A204.1 (cell line): ENCODE measurements around the gene FMNL3.
"Not testable (repeated sequence)": the region's sequence is repeated elsewhere in the genome, so short reads cannot be mapped to it uniquely, and the experiment has no call there.

Experiments used
- FAIRE-seq: peaks from 2 replicates; lab custom pipeline; 2012; peaks lifted over from hg19 to GRCh38; lab: Jason Lieb, UNC

The FMNL3 gene

DNA sequence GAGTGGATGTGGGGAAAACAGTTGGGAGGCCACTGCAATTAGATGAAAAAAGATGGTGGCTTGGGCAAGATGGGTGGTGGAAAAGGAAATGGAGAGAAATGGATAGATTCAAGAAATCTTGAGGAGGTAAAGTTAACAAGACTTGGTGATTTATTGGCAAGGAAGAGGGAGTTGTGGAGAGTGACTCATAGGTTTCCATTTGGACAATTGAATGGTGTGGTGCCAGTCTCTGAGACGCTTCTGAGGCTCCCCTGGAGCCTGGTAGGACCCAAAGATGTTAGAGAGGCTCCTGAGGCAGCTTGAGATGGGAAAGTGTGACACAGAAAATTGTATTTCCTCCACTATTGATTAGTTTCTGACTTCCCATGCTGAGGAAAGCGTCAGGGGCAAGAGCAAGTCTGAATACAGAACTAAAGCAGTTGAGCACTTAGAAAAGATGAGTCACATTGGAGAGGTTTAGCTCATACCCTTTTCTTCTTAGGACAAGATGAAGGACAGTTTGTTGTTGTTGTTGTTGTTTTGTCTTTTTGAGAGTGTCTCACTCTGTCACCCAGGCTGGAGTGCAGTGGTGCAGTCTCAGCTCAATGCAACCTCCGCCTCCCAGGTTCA, 79.3 kb downstream of the FMNL3 start:
- no peak for FAIRE-seq

DNA sequence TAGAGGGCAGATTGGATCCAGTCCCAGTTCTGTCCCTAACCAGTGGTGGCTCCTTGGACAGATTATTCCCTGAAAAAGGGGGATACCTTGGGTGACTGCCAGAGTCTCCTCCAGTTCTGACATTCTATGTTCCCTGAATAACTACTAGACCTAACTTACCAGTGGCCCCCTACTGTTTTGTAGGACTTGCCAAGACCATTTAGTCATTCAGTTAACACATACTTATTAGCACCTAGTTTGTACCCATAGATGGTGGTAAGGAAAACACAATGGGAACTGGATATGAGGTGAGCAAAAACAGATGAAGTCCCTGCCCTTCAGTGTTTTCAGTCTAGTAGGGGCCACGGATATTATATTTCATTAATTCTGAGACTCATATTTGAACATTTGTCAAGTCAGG, 80.4 kb downstream of the FMNL3 start:
- no peak for FAIRE-seq

DNA sequence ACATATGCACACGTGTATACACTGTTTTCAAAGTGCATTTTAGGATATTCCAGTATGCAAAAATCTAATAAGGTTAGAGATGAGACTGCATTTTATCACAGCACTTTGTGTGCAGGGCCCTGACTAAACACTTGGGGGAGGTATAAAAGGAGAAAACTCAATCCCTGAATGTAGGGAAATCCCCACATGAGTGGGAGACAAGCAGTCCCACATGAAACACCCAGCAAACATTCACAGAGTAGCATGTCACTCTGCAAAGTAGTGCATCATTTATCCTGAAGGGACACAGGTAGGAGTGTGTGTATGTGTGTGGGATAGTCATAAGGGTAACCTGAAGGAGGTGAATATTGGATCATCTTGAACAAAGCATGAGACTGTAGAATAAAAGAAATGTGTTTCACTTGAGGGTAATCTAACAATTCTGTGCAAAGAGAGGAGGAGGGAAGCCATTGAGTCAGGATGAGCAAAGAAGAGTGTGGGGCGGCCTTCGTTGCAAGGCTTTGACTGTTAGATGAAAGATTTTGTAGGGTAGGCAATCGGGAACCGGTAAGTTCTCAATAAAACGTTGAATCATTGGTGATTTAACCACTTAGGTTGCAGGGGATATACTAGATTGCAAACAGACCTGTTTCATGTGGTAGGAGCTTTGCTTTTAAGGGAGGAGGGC, 80.9 kb downstream of the FMNL3 start:
- FAIRE-seq = no peak

DNA sequence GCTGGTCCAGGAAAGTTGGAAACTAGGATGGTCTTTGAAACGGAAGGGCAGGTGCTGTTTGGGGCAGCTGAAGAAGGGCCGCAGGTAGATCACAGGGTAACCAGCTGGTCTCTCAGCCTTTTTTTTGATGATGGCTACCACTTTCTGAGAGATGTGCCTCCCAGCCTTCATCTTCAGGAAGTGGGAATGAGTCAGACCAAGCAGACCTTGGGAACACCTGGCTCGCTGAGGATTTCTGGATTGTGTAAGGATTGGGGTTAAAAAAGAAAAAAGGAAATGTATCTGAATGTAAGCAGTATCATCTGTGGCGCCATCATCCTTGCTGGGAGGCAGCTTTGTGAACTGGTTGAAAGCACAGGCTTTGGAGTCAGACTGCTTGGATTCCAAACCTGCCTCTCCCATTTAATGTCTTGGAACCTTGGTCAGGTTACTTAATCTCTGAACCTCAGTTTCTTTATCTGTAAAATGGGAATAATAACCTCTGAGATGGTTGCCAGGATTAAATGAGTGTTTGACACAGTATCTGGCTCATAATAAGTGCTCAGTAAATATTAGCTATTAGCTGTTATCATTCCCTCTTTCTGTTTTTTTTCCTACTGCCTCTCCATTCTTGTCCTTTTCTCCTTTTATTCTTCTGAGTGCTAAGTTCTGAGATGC, 82.2 kb downstream of the FMNL3 start:
- no peak for FAIRE-seq

DNA sequence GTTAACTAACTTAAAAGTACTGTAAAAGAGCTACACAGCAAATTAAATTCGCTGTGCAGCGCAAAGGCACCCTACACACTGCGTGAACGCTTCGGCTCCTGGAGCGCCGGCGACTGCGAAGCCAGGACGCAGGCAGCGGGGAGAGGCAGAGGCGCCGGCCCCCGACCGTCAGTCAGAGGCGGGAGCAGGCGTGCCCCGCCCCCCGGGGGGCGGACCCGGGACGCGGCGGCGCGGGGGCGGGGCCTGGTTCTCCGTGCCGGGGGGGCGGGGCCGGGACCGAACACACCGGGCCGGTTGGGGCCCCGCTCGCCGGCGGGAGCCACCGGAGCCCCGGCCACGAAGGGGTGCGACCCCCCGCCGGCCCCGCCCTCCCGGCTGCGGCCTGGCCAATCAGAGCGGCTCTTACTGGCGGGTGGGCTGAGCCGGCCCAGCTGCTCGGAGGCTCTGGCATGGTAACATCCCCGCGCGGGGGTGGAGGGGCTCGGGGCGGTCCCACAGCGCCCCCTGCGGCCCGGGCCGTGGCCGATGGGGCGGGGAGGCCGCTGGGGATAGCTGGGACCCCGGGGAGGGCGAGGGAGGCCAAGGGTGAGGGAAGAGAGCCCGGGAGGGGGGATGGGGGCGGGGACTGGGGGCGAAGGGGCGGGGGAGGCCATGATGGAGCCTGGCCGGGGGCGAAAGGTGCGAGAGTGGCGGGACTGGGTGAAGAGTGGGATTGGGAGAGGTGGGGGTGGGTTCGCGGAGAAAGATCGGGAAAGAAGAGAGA, 83.9 kb downstream of the FMNL3 start, which contains the start of gene PRPF40B:
Gene PRPF40B, plus strand, starts transcription at position 420 of the 763 bp plus-strand sequence. Its CDS starts 30 bp downstream, at position 450.
- FAIRE-seq = no peak

DNA sequence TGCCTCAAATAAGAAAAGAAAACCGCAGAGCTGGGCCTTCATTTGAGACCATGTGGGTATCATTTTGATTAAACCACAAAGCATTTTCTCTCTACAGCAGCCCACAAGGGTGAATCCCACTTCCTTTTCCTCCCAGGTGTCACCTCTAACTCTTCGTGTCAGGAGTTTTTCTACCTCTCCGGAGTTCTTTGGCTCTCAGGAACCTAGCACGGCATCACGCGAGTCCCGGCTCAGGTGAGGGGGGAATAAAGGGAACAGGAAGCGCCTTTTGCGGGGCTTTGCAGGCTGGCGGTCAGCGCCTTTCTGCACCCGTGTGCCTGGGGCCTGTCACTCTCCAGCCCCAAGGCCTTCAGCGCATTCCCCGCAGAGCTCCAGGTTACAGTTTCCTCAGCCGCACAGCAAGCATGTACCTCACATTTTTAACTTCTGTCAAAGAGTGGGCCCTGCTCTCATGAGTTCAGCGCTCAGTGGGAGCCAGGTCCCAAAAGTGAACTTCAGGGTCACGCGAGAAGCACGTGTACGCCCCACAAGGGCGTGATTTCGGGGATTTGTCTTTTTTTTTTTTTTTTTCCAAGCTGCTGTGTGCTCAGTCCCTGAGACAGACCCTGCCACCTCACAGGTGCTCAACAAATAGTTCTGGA, 84.6 kb downstream of the FMNL3 start:
- FAIRE-seq = no peak

DNA sequence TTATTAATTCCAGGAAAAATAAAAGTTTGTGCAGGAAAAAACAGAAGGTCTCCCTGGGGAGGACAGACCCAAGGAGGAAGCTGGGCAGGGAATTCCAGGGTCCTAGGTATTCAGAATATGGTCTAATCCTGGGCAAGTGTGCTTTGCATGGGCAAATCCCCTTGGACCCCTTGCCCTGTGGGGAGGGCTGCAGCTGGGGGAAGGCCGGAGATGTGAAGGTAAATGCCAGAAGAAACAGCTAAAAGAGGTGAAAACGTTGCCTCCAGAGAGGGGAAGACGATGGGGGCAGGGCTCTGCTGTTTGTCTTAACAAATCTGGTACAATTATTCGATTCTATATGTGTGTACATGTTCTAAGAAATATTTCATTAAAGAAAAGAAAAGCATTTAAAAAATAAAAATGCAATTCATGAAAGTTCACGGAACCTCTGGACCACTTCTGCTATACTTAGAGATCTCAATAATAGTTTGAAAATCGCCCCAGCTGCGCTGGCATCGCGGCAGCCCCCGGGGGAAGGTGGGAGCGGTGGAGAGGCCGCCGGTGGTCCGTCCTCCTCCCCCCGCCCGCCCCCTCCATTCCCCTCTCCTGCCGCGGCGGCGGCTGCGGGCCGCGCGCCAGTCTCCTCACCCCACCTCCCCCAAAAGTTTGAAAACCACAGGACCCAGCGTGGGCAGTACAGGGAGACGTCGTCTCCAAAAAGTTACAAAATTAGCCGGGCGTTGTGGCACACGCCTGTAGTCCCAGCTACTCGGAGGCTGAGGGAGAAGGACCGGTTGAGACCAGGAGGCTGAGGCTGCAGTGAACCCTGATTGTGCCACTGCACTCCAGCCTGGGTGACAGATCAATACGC, 85.3 kb downstream of the FMNL3 start:
- no peak for FAIRE-seq

DNA sequence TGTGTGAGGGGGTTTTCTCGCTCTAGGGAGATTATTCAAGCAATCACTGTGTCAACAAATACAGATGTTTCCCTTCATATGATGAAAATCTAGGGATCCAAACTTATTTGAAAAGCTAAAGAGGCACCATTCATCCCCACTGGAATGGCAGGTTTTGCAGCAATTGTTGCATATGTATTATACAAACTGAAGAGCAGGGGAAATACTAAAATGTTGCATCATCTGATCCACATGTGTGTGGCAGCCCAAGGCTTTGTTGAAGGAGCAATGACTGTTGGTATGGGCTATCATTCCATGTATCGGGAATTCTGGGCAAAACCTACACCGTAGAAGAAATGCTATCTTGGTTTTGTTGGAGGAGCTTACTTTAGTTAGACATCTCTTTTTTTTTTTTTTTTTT, 87.9 kb downstream of the FMNL3 start:
- no peak for FAIRE-seq

DNA sequence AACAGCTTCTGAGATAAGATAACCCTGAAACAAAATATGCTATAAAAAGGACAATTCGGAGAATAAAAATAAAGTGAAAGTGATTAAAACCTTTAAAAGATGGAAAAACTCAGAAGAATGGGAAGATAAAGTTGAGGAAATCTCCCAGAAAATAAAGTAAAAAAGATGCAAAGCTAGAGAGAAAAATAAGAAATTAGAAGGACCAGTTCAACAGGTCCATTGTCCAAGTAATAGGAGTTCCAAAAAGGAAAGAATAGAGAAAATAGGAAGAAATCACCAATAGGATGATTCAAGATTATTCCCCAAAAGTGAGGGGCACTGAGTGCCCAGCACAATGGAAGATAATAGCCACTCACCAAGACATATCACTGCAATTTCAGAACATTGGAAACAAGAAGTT, 88.6 kb downstream of the FMNL3 start:
- FAIRE-seq = no peak

DNA sequence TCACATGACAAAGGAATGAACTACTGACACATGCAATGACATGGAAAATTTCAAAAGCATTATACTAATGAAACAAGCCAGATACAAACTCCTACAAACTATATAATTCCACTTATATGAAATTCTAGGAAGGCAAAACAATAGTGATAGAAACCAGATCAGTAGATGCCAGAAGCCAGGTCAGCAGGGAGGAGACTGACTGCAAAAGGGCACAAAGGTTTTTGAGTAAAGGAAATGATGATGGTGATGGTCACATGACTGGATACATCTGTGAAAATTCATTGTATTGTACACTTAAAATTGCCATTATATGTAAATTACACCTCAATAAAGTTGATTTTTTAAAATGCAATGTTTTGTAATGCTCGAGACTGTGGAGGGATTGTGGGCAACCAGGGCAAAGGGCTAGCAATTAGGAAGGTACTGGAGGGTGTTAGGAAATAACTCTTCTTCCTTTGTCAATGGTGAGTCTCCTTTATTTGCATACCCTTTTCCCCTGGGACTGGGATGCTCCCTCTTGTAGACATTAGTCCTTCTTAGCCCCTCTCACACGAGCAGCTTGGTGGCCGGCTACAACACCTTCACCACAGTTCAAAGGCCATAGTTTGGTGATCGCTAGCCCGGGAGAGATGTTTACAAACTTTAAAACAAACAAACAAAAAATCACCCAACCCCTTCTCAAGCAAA, 90.5 kb downstream of the FMNL3 start:
- FAIRE-seq = no peak

DNA sequence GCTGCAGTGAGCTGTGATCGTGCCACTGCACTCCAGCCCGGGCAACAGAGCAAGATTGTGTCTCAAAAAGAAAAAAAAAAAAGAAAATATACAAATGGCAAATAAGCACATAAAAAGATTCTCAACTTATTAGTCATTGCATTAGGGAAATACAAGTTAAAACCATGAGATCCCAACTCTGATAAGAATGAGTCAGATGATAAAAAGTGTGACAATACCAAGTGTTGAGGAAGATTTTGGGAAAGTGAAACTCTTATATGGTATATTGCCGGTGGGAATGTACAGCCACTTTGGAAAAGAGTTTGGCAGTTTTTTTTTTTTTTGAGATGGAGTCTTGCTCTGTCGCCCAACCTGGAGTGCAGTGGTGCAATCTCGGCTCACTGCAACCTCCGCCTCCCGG, 91.5 kb downstream of the FMNL3 start:
- no peak for FAIRE-seq

DNA sequence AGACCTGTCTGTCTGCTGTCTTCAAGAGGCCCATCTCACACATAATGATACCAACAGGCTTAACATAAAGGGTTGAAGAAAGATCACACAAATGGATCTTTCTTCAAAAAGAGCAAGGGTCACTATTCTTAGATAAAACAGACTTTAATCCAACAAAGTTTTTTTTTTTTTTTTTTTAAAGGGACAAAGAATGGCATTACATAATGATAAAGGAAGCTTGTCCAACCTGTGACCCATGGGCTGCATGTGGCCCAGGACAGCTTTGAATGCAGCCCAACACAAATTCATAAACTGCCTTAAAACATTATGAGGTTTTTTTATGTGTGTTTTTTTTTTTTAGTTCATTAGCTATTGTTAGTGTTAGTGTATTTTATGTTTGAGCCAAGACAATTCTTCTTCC, 95.0 kb downstream of the FMNL3 start:
- no peak for FAIRE-seq

DNA sequence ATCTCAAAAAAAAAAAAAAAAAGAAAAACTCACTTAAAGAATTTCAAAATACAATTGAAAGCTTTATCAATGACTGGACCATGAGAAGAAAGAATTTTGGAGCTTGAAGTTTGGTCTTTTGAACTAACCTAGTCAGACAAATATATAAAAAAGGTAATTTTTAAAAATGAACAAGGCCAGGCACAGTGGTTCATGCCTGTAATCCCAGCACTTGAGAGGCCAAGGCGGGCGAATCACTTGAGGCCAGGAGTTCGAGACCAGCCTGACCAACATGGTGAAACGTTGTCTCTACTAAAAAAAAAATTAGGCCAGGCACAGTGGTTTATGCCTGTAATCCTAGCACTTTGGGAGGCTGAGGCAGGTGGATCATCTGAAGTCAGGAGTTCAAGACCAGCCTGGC, 96.4 kb downstream of the FMNL3 start:
- FAIRE-seq = not testable (repeated sequence)

DNA sequence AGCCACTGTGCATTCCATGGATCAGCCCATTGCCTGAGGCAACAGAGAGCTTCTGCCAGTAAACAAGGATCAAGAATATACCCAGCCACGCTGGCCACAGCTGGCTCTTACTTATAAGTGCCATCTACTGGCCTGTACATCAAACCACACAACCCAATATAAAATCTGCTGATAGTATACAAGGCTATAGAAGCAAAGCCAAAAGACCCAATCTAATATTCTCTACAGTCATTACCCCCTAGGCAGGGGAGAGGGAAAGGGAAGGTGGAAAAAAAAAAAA, 97.4 kb downstream of the FMNL3 start:
- no peak for FAIRE-seq

DNA sequence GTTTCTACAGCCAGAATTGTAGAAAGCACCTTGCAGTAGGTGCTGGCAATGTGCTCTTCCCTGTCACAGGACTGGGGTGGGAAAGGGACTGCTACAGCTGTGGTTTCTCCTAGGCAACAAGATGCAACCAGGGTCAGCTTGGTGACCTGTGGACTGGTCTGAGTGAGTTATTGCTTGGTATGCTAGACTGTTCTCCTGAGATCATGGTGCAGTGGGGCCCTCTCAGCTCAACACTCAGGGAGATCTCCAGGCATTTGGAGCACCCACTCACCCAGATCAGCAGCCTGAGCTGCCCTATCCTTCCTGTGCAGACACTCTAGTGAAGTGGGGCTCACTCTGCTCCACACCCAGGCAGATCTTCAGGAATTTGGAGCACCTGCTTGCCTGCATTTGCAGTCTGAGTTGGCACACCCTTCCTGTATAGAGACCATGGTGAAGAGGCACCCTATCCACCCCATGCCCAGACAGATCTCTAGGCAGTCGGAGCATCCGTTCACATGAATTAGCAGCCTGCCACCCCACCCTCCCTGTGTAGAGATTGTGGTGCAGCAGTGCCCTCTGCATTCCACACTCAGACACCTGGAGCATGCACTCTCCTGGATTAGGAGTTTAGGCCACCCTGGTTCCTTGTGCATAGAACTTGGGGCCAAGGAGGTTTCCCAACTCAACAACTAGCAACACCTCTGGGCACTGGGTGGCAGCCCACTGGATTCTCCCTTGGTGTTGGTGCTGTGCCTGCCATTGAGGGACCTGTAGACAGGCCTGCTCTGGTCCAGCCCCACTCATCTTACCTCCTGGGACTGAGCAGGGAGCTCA, 97.9 kb downstream of the FMNL3 start:
- FAIRE-seq = no peak

DNA sequence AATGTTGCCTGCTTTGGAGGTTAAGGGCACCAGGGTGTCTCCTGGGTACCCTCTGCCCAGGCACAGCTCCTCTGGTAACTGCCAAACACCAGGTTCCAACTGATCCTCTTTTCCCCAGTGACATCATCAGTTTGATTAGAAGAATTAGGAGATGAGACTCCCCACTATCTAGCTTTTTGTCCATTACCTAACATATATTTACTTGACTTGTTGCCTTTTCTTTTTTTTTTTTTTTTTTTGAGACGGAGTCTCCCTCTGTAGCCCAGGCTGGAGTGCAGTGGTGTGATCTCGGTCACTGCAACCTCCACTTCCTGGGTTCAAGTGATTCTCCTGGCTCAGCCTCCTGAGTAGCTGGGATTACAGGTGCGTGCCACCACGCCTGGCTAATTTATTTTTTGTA, 101.7 kb downstream of the FMNL3 start, which contains the start of gene FAM186B:
Gene FAM186B, minus strand, starts transcription at position 101 of the 400 bp plus-strand sequence. CDS start 162 bp downstream, outside the sequence.
- not testable (repeated sequence) for FAIRE-seq

DNA sequence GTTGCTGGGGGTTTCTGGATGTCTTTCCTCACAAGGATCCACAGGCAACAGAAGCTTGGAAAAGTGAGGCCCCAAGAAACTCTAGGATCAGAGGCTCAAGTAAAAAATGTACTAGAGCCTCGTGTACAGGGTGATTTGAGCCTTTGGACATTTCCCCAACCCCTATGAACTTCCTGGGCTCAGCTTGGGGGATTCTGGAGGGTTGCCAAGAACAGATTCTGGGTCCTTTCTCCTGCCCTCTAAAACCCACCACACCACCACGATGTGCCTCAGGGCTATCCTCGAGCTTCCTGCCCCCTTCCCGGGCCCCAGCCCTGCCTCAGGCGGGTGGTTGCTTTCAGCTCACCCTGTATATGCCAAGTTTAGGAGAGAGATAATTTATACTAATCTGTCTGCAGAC, 102.3 kb downstream of the FMNL3 start:
- no peak for FAIRE-seq

DNA sequence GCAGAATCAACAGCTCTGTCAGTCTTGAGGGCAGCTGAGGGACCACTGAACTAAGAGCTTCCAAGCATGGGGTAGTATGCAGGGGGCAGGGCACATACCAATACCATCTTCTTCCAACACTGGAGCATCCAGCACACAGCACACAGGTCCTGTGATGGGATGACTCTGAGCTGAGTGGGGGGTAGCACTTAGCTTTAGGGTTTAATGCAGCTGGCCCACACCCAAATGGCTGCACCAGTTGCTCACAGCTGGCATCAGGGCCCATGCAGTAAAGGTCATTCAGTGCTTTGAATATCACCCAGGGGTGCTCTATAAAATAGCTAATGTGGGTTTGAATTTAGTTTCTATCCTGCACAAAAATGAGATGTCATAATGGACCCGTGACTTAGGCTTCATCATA, 103.5 kb downstream of the FMNL3 start:
- no peak for FAIRE-seq

DNA sequence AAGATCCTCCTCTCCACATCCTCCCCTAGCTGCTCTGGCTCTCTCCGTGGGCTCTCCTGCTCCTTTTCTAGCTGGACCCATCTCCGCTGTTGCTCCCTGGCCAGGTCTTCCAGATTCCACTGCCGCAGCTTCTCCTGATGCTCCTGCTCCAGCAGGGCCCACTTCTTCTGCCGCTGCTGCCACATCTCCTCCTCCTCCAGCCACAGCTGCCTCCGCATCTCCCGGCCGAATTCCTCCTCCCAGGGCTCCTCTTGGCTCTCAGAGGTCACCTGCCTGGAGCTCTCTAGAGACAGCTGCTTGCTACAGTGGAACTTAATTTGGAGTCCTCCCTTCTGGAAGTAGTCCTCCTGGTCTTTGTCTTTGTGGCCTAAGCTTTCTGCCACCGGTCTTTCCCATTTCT, 107.2 kb downstream of the FMNL3 start:
- no peak for FAIRE-seq

DNA sequence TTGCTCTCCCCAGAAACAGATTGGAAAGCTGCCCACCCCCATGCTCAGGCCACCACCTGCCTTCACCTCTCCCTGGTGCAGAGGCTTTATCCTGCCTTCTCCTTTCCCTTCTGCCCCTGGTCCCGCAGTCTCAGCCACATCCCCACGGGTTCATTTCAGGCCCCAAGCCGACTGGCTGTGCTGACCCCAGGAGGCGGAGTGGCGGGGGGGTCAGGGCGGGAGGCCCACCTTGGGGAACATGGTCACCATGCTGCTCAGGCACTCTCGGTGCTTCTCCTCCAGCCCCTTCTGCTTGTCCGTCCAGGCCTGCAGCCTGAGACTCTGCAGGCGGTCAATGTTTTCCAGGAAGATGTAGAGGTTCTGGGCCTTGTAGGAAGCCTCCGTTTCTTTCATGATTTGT, 108.7 kb downstream of the FMNL3 start:
- no peak for FAIRE-seq
